B cell (primary cell): ENCODE measurements around the gene EFNA2. TPM values are rescaled to one million over a fixed set of nuclear protein-coding genes. Genes with fewer than 3 reads are reported as not detected.

Experiments
- ATAC-seq: fragments of 200-7000 bp; cut with Tn5 transposase; one replicate; pipeline ENCODE4 v1.10.0; 2021; ENCODE audit warnings: low read depth, mild to moderate bottlenecking, moderate number of reproducible peaks, moderate library complexity
- CTCF ChIA-PET: fragments of 350-600 bp; sonication (Branson Sonifier 250); formaldehyde crosslinking; loops from one replicate; lab custom pipeline; 2021; ENCODE audit warnings: antibody characterized with exemption, inconsistent platforms; lab: Charles Lee
- POLR2A ChIA-PET: fragments of 350-600 bp; sonication (Branson Sonifier 250); formaldehyde crosslinking; loops from one replicate; lab custom pipeline; 2021; ENCODE audit warnings: antibody characterized with exemption; lab: Charles Lee
- DNase-seq: peaks from one replicate; pipeline ENCODE4 v3.0.0; 2013
- H2AFZ ChIP-seq: 2 replicates; pipeline ENCODE4 v1.6.1; 2012; ENCODE audit warnings: mild to moderate bottlenecking, low read depth, low read length; ENCODE audit not compliant: insufficient read depth, poor library complexity, severe bottlenecking
- H3K27ac ChIP-seq, 2 donors: 1 replicate in 1 of 2; 2 replicates in 1 of 2; pipeline ENCODE4 v1.5.1; 2012 to 2013; ENCODE audit warnings: low read length in 2 of 2, mild to moderate bottlenecking in 2 of 2, moderate library complexity in 1 of 2
- H3K27me3 ChIP-seq, 4 experiments: fragments of 200-600 bp in 1 of 4; sonication (generic) in 1 of 4; replicated peaks in 1 of 4; 1 replicate in 2 of 4; 2 replicates in 2 of 4; pipeline versions ENCODE4 v1.6.1 to v1.7.0; 2013 to 2016; ENCODE audit warnings: low read length in 3 of 4, mild to moderate bottlenecking in 2 of 4, mixed read lengths in 1 of 4, moderate library complexity in 1 of 4; ENCODE audit not compliant: insufficient read depth in 4 of 4, control insufficient read depth in 3 of 4; ENCODE audit errors: control extremely low read depth in 1 of 4
- H3K36me3 ChIP-seq, 2 experiments: replicated peaks in 1 of 2; 1 replicate in 1 of 2; 2 replicates in 1 of 2; pipeline versions ENCODE4 v1.6.1 to v1.7.1; 2013; ENCODE audit warnings: low read length in 1 of 2; ENCODE audit not compliant: insufficient read depth in 2 of 2, control insufficient read depth in 1 of 2; ENCODE audit errors: control extremely low read depth in 1 of 2, extremely low read depth in 1 of 2
- H3K4me1 ChIP-seq, 2 donors: fragments of 200-600 bp in 1 of 2; sonication (generic) in 1 of 2; 1 replicate in 1 of 2; 2 replicates in 1 of 2; pipeline versions ENCODE4 v1.5.1 to v1.6.1; 2013 to 2017; ENCODE audit warnings: low read length in 2 of 2; ENCODE audit not compliant: control insufficient read depth in 2 of 2, insufficient read depth in 2 of 2
- H3K4me2 ChIP-seq: replicated peaks from 2 replicates; pipeline ENCODE3; 2012; ENCODE audit warnings: mild to moderate bottlenecking, low read depth, low read length; ENCODE audit not compliant: poor library complexity, severe bottlenecking
- H3K4me3 ChIP-seq, 5 experiments: fragments of 200-600 bp in 1 of 5; sonication (generic) in 1 of 5; 1 replicate in 3 of 5; 2 replicates in 2 of 5; pipeline versions ENCODE4 v1.5.1 to v1.7.0; 2011 to 2016; ENCODE audit warnings: low read length in 4 of 5, mild to moderate bottlenecking in 4 of 5, low read depth in 2 of 5, control low read depth in 1 of 5, moderate library complexity in 1 of 5; ENCODE audit not compliant: insufficient read depth in 1 of 5; ENCODE audit errors: control extremely low read depth in 1 of 5, extremely low read depth in 1 of 5
- H3K79me2 ChIP-seq: fragments of 200-600 bp; sonication (generic); one replicate; pipeline ENCODE4 v1.6.0; 2016; ENCODE audit warnings: low read length; ENCODE audit not compliant: control insufficient read depth, insufficient read depth
- H3K9ac ChIP-seq: fragments of 200-600 bp; sonication (generic); 2 replicates; pipeline ENCODE4 v1.6.1; 2017; ENCODE audit warnings: mild to moderate bottlenecking, low read length, moderate library complexity
- H3K9me3 ChIP-seq, 3 donors: one replicate each; pipeline versions ENCODE4 v1.6.1 to v1.7.1; 2013; ENCODE audit warnings: low read length in 2 of 3; ENCODE audit not compliant: control insufficient read depth in 2 of 3, insufficient read depth in 1 of 3; ENCODE audit errors: control extremely low read depth in 1 of 3
- H4K20me1 ChIP-seq: 2 replicates; pipeline ENCODE4 v1.6.0; 2012; ENCODE audit warnings: mild to moderate bottlenecking, low read length; ENCODE audit not compliant: insufficient read depth, control insufficient read depth, poor library complexity, severe bottlenecking
- H3K27ac Mint-ChIP-seq: one replicate; pipeline ENCODE4 v1.8.0; 2021; ENCODE audit warnings: mixed read lengths
- H3K27me3 Mint-ChIP-seq: one replicate; pipeline ENCODE4 v1.8.0; 2021; ENCODE audit warnings: mixed read lengths
- H3K4me1 Mint-ChIP-seq: one replicate; pipeline ENCODE4 v1.8.0; 2021; ENCODE audit warnings: mixed read lengths
- H3K4me3 Mint-ChIP-seq: one replicate; pipeline ENCODE4 v1.8.0; 2021; ENCODE audit warnings: mixed read lengths
- H3K9me3 Mint-ChIP-seq: one replicate; pipeline ENCODE4 v1.8.0; 2022; ENCODE audit warnings: mixed read lengths; ENCODE audit not compliant: insufficient read depth
- EZH2 ChIP-seq: IDR thresholded peaks from 2 replicates; pipeline ENCODE4 v1.6.1; 2012; ENCODE audit warnings: borderline replicate concordance, low read depth, mild to moderate bottlenecking, moderate library complexity, low read length; ENCODE audit not compliant: insufficient read depth, poor library complexity, severe bottlenecking
- WGBS: methylation state at CpG from one replicate; pipeline ENCODE4 v1.1.5; 2013; ENCODE audit warnings: missing lambda C conversion rate; ENCODE audit not compliant: insufficient coverage; 5-methylcytosine and 5-hydroxymethylcytosine counted together
- intact Hi-C: fragments of 100-400 bp; cut with micrococcal nuclease; formaldehyde crosslinking; loops from one replicate; pipeline ENCODE4 v1.10.0; 2022
- polyA plus RNA-seq: library from polyadenylated mRNA; depleted of rRNA; stranded (reverse); fragments of >200 nt; gene quantifications from 2 replicates; pipeline ENCODE4 v1.2.3, GENCODE V29; 2012
- total RNA-seq, 2 donors: library from RNA; stranded (reverse); fragments of 120-200 nt in 1 of 2; gene quantifications; 1 replicate in 1 of 2; 2 replicates in 1 of 2; pipeline versions ENCODE4 v1.2.3 to v1.2.4, GENCODE V29; 2013 to 2022
- TF ChIP-seq, protein P1 (sequence below): fragments of 200-600 bp; IDR thresholded peaks from one replicate; pipeline ENCODE4 v1.8.0; 2022; ENCODE audit warnings: antibody characterized with exemption, mild to moderate bottlenecking

EFNA2 gene
- total and polyA plus RNA-seq, 2 donors (not counting 1 experiment from before 2014, with no cell fraction given), result not detected

- H3K27me3 ChIP-seq, result peaks cover 0 to 83% (median 25%) of the 10 kb centered on the region in 4 experiments
- peaks cover 0 to 12% (median 0%) of the 10 kb centered on the region in 3 donors for H3K9me3 ChIP-seq
- Mint-ChIP-seq H3K27me3 (peaks cover 23% of the 10 kb centered on the region), H3K4me3 (no peak overlapping the region), H3K9me3 (no peaks in the 10 kb centered on the region), H3K27ac (no peak overlapping the region), H3K4me1 (peaks cover 12% of the 10 kb centered on the region)
- H3K9ac ChIP-seq, result no peak overlapping the region
- DNase-seq (no peak), ATAC-seq (no peak)
- no peak overlapping the region for H3K27ac ChIP-seq
- ChIA-PET POLR2A (no interaction called here), CTCF (no interaction called here)
- H4K20me1 ChIP-seq, result no peaks in the 10 kb centered on the region
- TF ChIP-seq EZH2, result no peak
- TF ChIP-seq, protein P1, sequence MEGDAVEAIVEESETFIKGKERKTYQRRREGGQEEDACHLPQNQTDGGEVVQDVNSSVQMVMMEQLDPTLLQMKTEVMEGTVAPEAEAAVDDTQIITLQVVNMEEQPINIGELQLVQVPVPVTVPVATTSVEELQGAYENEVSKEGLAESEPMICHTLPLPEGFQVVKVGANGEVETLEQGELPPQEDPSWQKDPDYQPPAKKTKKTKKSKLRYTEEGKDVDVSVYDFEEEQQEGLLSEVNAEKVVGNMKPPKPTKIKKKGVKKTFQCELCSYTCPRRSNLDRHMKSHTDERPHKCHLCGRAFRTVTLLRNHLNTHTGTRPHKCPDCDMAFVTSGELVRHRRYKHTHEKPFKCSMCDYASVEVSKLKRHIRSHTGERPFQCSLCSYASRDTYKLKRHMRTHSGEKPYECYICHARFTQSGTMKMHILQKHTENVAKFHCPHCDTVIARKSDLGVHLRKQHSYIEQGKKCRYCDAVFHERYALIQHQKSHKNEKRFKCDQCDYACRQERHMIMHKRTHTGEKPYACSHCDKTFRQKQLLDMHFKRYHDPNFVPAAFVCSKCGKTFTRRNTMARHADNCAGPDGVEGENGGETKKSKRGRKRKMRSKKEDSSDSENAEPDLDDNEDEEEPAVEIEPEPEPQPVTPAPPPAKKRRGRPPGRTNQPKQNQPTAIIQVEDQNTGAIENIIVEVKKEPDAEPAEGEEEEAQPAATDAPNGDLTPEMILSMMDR, result no peak
- 90% methylated on average over 24 of the region's 24 CpGs for WGBS
- no peak overlapping the region for H3K4me3 ChIP-seq
- no peak overlapping the region for H2AFZ ChIP-seq
- H3K4me1 ChIP-seq, result peaks cover 16 to 29% of the 10 kb centered on the region in 2 donors
- no peaks in the 10 kb centered on the region for H3K36me3 ChIP-seq
- intact Hi-C loops, result no loop called here
- no peaks in the 10 kb centered on the region for H3K79me2 ChIP-seq
- H3K4me2 ChIP-seq, result no peak overlapping the region
Observed at GRCh38 chr19:1290196-1290702, 4.6 kb downstream of the EFNA2 start.

GRCh38 chr19:1290703-1291651, 5.3 kb downstream of the EFNA2 start:
- CTCF ChIA-PET, result interaction anchor here (0.6 kb wide), 1 partner anchor 45 kb away, joined by 4 read pairs; no protein-coding TSS in a partner anchor
- no peak overlapping the region for H3K4me3 Mint-ChIP-seq

More at GRCh38 chr19:1290703-1291651, 5.3 kb downstream of the EFNA2 start:
- Mint-ChIP-seq H3K9me3 (no peaks in the 10 kb centered on the region), H3K27me3 (peaks cover 23% of the 10 kb centered on the region), H3K27ac (no peak overlapping the region), H3K4me1 (peaks cover 11% of the 10 kb centered on the region)
- DNase-seq, result no peak
- no peak overlapping the region for H3K4me2 ChIP-seq
- H3K4me3 ChIP-seq, result no peak overlapping the region
- TF ChIP-seq, protein P1, result no peak
- no peak for TF ChIP-seq EZH2
- peaks cover 0 to 12% (median 0%) of the 10 kb centered on the region in 3 donors for H3K9me3 ChIP-seq
- H4K20me1 ChIP-seq, result no peaks in the 10 kb centered on the region
- intact Hi-C loops, result no loop called here
- H3K27ac ChIP-seq, result no peak overlapping the region
- POLR2A ChIA-PET, result interaction anchor here (0.6 kb wide), 1 partner anchor 13 kb away, joined by 3 read pairs; no protein-coding TSS in a partner anchor
- whole genome bisulfite sequencing, result 78% methylated on average over 40 of the region's 40 CpGs
- H3K9ac ChIP-seq, result no peak overlapping the region
- peaks cover 0 to 86% (median 26%) of the 10 kb centered on the region in 4 experiments for H3K27me3 ChIP-seq
- H3K4me1 ChIP-seq, result peaks cover 20 to 32% of the 10 kb centered on the region in 2 donors
- no peaks in the 10 kb centered on the region for H3K79me2 ChIP-seq
- no peaks in the 10 kb centered on the region for H3K36me3 ChIP-seq
- no peak overlapping the region for H2AFZ ChIP-seq
- no peak for ATAC-seq
